ENCODE data around the gene NR1H2. TPM values are rescaled to one million over a fixed set of nuclear protein-coding genes. Genes with fewer than 3 reads are reported as not detected.
"Not testable (repeated sequence)": the region's sequence is repeated elsewhere in the genome, so short reads cannot be mapped to it uniquely, and the experiment has no call there.

The NR1H2 gene
- total RNA-seq: 10 to 100 TPM; 68.3 to 74.5 (median 70.2) TPM
- polyA plus RNA-seq: 80.9 TPM
- long read RNA-seq, donor 1, transcript NR1H2-211 (10 exons, 1,830 nt): minor isoform, 10 of 316 reads
- long read RNA-seq, donor 1, transcript NR1H2-201 (10 exons, 1,998 nt): major isoform, 253 of 316 reads
- long read RNA-seq, donor 1, partial matches to known transcripts: 32 of 316 reads
- long read RNA-seq, donor 1, other reads (novel, unspliced or antisense): 19 of 316 reads
- long read RNA-seq, donor 2, transcript NR1H2-201 (10 exons, 1,998 nt): major isoform, 129 of 166 reads
- long read RNA-seq, donor 2, partial matches to known transcripts: 22 of 166 reads
- long read RNA-seq, donor 2, other reads (novel, unspliced or antisense): 12 of 166 reads
- long read RNA-seq, donor 3, transcript NR1H2-211 (10 exons, 1,830 nt): minor isoform, 33 of 974 reads
- long read RNA-seq, donor 3, transcript NR1H2-202 (9 exons, 1,466 nt): minor isoform, 12 of 974 reads
- long read RNA-seq, donor 3, transcript NR1H2-201 (10 exons, 1,998 nt): major isoform, 796 of 974 reads
- long read RNA-seq, donor 3, partial matches to known transcripts: 82 of 974 reads
- long read RNA-seq, donor 3, other reads (novel, unspliced or antisense): 51 of 974 reads
- long read RNA-seq, donor 4, transcript NR1H2-201 (10 exons, 1,998 nt): major isoform, 128 of 163 reads
- long read RNA-seq, donor 4, partial matches to known transcripts: 16 of 163 reads
- long read RNA-seq, donor 4, other reads (novel, unspliced or antisense): 12 of 163 reads

GRCh38 chr19:50376166-50377050 is at the start of gene NR1H2:
Gene NR1H2, plus strand, starts transcription at chr19:50376457. Its CDS starts 1,149 bp downstream, at chr19:50377606.
- Histone ChIP-seq H3K27me3 (ENCODE audit: control insufficient read depth, insufficient read depth) (no peaks in the 10 kb centered on the region), H3K27ac (ENCODE audit: low read length) (peak within 1 kb of the TSS; percentile 99), H3K4me1 (ENCODE audit: control insufficient read depth, insufficient read depth, low read length) (no peaks in the 10 kb centered on the region), H3K4me3 (ENCODE audit: low read length) (peak within 1 kb of the TSS; percentile 93), H3K9me3 (ENCODE audit: control insufficient read depth, low read length) (no peaks in the 10 kb centered on the region)
- DNase-seq (peak; percentile 95 to 97 (median 97)), ATAC-seq (peak; percentile 94 to 95)
- WGBS: 2% methylated on average over 67 of the region's 67 CpGs
- intact Hi-C loops (cut with DNase I): no loop called here

DNA sequence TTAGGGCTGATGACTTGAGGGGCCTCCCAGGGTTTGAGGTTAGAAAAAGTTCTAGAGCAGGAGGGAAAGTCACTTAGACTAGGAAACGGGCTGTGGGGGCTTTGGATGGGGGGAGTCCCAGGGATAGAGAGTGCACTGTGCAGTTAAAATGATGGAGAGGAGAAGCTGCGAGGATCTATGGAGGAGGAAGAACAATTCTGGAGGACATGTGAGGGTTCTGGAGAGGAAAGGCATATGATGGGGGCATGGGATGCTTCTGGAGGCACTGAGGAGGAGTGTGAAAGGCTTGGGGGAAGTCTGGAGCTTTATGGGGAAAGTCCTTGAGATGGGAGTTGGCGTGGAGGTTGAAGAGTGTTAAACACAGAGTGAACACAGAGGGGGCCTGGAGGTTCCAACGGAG is 49.2 kb upstream of the NR1H2 start:
- Histone ChIP-seq H3K4me3 (ENCODE audit: low read length) (no peak overlapping the region), H3K27ac (ENCODE audit: low read length) (no peak overlapping the region), H3K27me3 (ENCODE audit: control insufficient read depth, insufficient read depth) (no peaks in the 10 kb centered on the region), H3K4me1 (ENCODE audit: control insufficient read depth, insufficient read depth, low read length) (peaks cover 3% of the 10 kb centered on the region), H3K9me3 (ENCODE audit: control insufficient read depth, low read length) (no peaks in the 10 kb centered on the region)
- 39% methylated on average over 4 of the region's 4 CpGs for WGBS
- intact Hi-C loops (cut with DNase I): no loop called here
- DNase-seq (no peak), ATAC-seq (no peak)

GRCh38 chr19:50327461-50328223 is 48.6 kb upstream of the NR1H2 start:
- Histone ChIP-seq H3K9me3 (ENCODE audit: control insufficient read depth, low read length) (no peaks in the 10 kb centered on the region), H3K27me3 (ENCODE audit: control insufficient read depth, insufficient read depth) (no peaks in the 10 kb centered on the region), H3K27ac (ENCODE audit: low read length) (no peak overlapping the region), H3K4me3 (ENCODE audit: low read length) (no peak overlapping the region), H3K4me1 (ENCODE audit: control insufficient read depth, insufficient read depth, low read length) (peaks cover 3% of the 10 kb centered on the region)
- intact Hi-C loops (cut with DNase I): no loop called here
- DNase-seq: no peak
- WGBS: 14% methylated on average over 20 of the region's 20 CpGs
- ATAC-seq: no peak

DNA sequence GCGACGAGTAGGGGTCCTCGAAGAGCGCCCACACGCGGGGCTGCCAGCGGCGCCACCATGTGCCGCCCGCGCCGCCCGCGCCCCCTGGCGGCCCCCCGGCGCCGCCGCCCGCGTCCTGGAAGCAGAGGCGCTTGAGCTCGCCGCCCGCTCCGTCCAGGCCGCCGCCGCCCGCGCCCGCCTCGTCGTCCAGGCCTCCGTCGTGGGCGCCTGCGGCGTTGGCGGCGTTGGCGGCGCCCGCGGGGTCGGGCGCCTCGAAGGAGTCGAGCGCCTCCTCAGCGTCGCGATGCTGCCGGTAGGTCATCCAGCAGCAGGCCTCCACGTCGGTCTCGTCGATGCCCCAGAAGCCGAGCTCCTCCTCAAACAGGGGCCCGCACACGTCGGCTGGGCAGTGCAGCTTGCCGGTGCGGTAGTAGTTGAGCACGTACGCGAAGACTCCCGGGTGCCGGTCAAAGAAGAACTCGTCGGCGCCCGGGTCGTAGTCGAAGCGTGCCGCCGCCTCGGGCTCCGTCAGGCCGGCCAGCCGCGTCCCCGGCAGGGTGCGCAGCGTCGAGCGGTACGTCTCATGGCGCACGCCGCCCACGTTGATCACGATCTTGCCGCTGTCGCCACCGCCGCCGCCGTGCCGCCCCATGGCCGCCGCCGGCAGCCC is 47.9 kb upstream of the NR1H2 start:
- Histone ChIP-seq H3K9me3 (ENCODE audit: control insufficient read depth, low read length) (no peaks in the 10 kb centered on the region), H3K4me1 (ENCODE audit: control insufficient read depth, insufficient read depth, low read length) (peaks cover 3% of the 10 kb centered on the region), H3K4me3 (ENCODE audit: low read length) (peak overlapping the region; percentile 61), H3K27ac (ENCODE audit: low read length) (peak overlapping the region; percentile 12), H3K27me3 (ENCODE audit: control insufficient read depth, insufficient read depth) (no peaks in the 10 kb centered on the region)
- DNase-seq: peak in 2 of 3 donors; percentile 61 to 73
- ATAC-seq: no peak
- intact Hi-C loops (cut with DNase I): no loop called here
- WGBS: under 1% methylated on average over 104 of the region's 104 CpGs

DNA sequence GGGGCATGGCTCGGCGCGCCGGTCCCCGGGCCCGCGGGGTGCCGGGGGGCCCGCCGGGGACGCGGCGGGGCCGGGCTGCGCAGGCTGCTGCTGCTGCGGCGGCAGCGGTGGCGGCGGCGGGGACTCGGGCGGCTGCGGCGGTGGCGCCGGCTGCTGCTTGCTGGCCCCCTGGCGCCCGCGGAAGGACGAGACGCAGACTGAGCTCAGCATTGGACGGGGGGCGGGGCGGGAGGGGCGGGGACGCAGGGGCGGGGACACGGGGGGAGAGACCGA is 47.4 kb upstream of the NR1H2 start:
- peaks cover 3% of the 10 kb centered on the region for H3K4me1 ChIP-seq (ENCODE audit: control insufficient read depth, insufficient read depth, low read length)
- no peaks in the 10 kb centered on the region for H3K27me3 ChIP-seq (ENCODE audit: control insufficient read depth, insufficient read depth)
- DNase-seq (no peak), ATAC-seq (no peak)
- intact Hi-C loops (cut with DNase I): no loop called here
- no peaks in the 10 kb centered on the region for H3K9me3 ChIP-seq (ENCODE audit: control insufficient read depth, low read length)
- under 1% methylated on average over 40 of the region's 40 CpGs for WGBS
- H3K27ac ChIP-seq (ENCODE audit: low read length): no peak overlapping the region
- peak overlapping the region; percentile 61 for H3K4me3 ChIP-seq (ENCODE audit: low read length)

GRCh38 chr19:50329146-50329925 is 46.9 kb upstream of the NR1H2 start, which contains the start of gene KCNC3:
Gene KCNC3, minus strand, starts transcription at chr19:50329377. Its CDS starts 295 bp downstream, at chr19:50329082.
- H3K27me3 ChIP-seq (ENCODE audit: control insufficient read depth, insufficient read depth): no peaks in the 10 kb centered on the region
- intact Hi-C loops (cut with DNase I): no loop called here
- 1% methylated on average over 43 of the region's 43 CpGs for WGBS
- DNase-seq: peak; percentile 99 to 100 (median 100)
- H3K27ac ChIP-seq (ENCODE audit: low read length): peak within 1 kb of the TSS; percentile 53
- peak within 1 kb of the TSS; percentile 61 for H3K4me3 ChIP-seq (ENCODE audit: low read length)
- peak; percentile 88 to 90 for ATAC-seq
- no peaks in the 10 kb centered on the region for H3K9me3 ChIP-seq (ENCODE audit: control insufficient read depth, low read length)
- H3K4me1 ChIP-seq (ENCODE audit: control insufficient read depth, insufficient read depth, low read length): peaks cover 3% of the 10 kb centered on the region

DNA sequence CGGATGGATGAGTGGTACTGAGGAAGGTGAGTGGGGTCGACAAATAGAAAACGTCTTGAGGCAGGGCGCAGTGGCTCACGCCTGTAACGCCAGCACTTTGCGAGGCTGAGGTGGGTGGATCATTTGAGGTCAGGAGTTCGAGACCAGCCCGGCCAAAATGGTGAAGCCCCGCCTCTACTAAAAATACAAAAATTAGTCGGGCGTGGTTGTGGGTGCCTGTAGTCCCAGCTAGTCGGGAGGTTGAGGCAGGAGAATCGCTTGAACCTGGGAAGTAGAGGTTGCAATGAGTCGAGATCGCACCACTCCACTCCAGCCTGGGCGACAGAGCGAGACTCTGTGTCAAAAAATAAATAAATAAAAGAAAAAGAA is 46.3 kb upstream of the NR1H2 start:
- H3K27me3 ChIP-seq (ENCODE audit: control insufficient read depth, insufficient read depth); ATAC-seq; H3K4me1 ChIP-seq (ENCODE audit: control insufficient read depth, insufficient read depth, low read length); intact Hi-C loops (cut with DNase I); H3K9me3 ChIP-seq (ENCODE audit: control insufficient read depth, low read length): not testable (repeated sequence)
- DNase-seq: peak in 1 of 3 donors; percentile 60
- WGBS: 13% methylated on average over 18 of the region's 18 CpGs
- peak overlapping the region; percentile 41 for H3K4me3 ChIP-seq (ENCODE audit: low read length)
- peak overlapping the region; percentile 53 for H3K27ac ChIP-seq (ENCODE audit: low read length)

DNA sequence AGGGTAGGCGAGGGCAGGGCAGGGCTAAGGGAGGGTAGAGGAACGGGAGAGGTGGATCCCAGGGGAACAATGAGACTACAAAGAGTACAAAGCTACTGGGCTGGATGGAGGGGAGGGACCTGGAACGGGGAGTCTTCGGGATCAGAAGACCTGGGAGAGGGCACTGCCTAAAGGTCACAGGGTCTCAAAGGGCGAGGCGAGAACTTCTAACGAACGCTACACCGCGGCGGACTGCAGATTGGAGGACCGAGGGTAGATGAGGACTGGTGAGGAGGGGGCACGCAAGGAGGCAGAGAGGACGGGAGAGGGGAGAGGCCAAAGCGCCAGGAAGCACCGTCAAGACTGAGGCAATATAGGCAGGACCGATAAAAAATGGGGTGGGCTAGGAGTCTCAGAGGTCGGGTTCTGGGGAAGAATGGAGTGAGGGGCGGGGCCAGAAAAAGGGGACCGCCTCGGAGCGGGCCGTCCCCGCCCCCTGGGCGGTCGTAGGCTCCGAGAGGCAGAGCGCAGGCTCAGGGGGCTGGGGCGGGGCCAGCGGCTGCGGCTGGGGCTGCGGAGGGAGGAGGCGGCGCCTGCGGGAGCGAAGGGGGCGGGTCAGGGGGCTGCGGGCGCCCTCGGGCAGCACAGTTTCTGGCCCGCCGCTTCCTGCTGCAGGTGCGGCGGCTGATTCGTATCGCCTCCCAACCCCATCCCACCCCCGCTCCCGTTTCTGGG is 45.7 kb upstream of the NR1H2 start:
- Histone ChIP-seq H3K27me3 (ENCODE audit: control insufficient read depth, insufficient read depth) (no peaks in the 10 kb centered on the region), H3K4me1 (ENCODE audit: control insufficient read depth, insufficient read depth, low read length) (peaks cover 3% of the 10 kb centered on the region)
- peak; percentile 86 to 95 (median 93) for DNase-seq

More for the DNA sequence above, 45.7 kb upstream of the NR1H2 start:
- 2% methylated on average over 48 of the region's 48 CpGs for WGBS
- ATAC-seq: peak; percentile 60 to 63
- Histone ChIP-seq H3K9me3 (ENCODE audit: control insufficient read depth, low read length) (no peaks in the 10 kb centered on the region), H3K27ac (ENCODE audit: low read length) (peak overlapping the region; percentile 48), H3K4me3 (ENCODE audit: low read length) (peak overlapping the region; percentile 41)
- intact Hi-C loops (cut with DNase I): no loop called here

Data from right cardiac atrium (tissue), 5 donors.